GM12873 (cell line): Measurements from ENCODE around the gene PSD2.

Experiments used
- CTCF ChIP-seq: IDR thresholded peaks from 2 replicates; pipeline ENCODE4 v1.5.1; 2012; ENCODE audit warnings: low read depth, mild to moderate bottlenecking, moderate library complexity, low read length, control low read depth; ENCODE audit not compliant: insufficient read depth; ENCODE audit errors: missing control alignments

PSD2 gene

GRCh38 chr5:139872851-139873794, 77.5 kb downstream of the PSD2 start:
- TF ChIP-seq CTCF = no peak

GRCh38 chr5:139875957-139876356, 80.3 kb downstream of the PSD2 start:
- no peak for TF ChIP-seq CTCF

GRCh38 chr5:139877129-139877597, 81.6 kb downstream of the PSD2 start:
- TF ChIP-seq CTCF = no peak

- TF ChIP-seq CTCF = no peak
These were observed 82.5 kb downstream of the PSD2 start for GRCh38 chr5:139878093-139878492.

- TF ChIP-seq CTCF = no peak
These were observed 85.0 kb downstream of the PSD2 start for GRCh38 chr5:139880416-139881142.

- no peak for TF ChIP-seq CTCF
These were observed 85.6 kb downstream of the PSD2 start for GRCh38 chr5:139881143-139881733.

GRCh38 chr5:139882316-139882715, 86.7 kb downstream of the PSD2 start:
- no peak for TF ChIP-seq CTCF
